Brain microvascular endothelial cell (primary cell): ENCODE data around the gene SPOCK3.
"Not testable (repeated sequence)": the region's sequence is repeated elsewhere in the genome, so short reads cannot be mapped to it uniquely, and the experiment has no call there.

Experiments
- DNase-seq: peaks from one replicate; pipeline ENCODE4 v3.0.0-alpha.2; 2020
- H3K27ac ChIP-seq: fragments of 250-450 bp; sonication (Bioruptor Pico); 2 replicates; pipeline ENCODE4 v1.5.1; 2020; ENCODE audit warnings: mild to moderate bottlenecking, moderate library complexity
- H3K27me3 ChIP-seq: fragments of 250-450 bp; sonication (Bioruptor Pico); replicated peaks from 2 replicates; pipeline ENCODE4 v1.5.1; 2020; ENCODE audit warnings: mild to moderate bottlenecking
- H3K36me3 ChIP-seq: fragments of 250-450 bp; sonication (Bioruptor Pico); replicated peaks from 2 replicates; pipeline ENCODE4 v1.5.1; 2020; ENCODE audit warnings: mild to moderate bottlenecking
- H3K4me3 ChIP-seq: 2 replicates; pipeline ENCODE4 v1.5.1; 2011; ENCODE audit warnings: low read depth, mild to moderate bottlenecking, control low read depth, low read length, moderate library complexity
- in situ Hi-C: cut with HindIII; loops from 2 replicates; pipeline ENCODE4 v1.10.0; 2017; ENCODE audit warnings: low sequenced_read_pairs, low pct_ligation_motif_present
- TF ChIP-seq, protein P1 (sequence below): IDR thresholded peaks from 2 replicates; pipeline ENCODE4 v1.5.1; 2011; ENCODE audit warnings: low read depth, mild to moderate bottlenecking, moderate library complexity, low read length, control low read depth, inconsistent platforms; ENCODE audit errors: missing control alignments

Gene SPOCK3

DNA sequence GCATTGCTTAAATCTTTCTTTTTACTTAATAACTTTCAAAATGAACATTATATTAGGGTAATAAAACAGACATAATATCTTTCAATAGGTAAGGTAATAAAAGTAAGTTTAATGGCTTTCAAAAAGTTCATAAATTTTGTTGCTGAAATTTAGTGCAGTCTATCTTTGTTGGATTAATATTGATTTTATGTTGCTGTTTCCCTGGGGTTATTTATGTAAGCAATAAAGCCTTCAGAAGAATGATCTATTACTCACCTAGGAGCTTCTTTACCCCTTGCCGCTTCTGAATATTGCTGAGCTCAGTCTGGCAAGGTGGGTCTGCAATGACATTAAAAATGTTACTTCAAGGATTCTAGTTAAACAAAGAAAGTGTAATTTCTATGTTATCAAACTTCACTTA is 492.6 kb downstream of the SPOCK3 start:
- in situ Hi-C loops: no loop called here
- H3K4me3 ChIP-seq: no peak overlapping the region
- H3K27me3 ChIP-seq: no peaks in the 10 kb centered on the region
- TF ChIP-seq, protein P1, sequence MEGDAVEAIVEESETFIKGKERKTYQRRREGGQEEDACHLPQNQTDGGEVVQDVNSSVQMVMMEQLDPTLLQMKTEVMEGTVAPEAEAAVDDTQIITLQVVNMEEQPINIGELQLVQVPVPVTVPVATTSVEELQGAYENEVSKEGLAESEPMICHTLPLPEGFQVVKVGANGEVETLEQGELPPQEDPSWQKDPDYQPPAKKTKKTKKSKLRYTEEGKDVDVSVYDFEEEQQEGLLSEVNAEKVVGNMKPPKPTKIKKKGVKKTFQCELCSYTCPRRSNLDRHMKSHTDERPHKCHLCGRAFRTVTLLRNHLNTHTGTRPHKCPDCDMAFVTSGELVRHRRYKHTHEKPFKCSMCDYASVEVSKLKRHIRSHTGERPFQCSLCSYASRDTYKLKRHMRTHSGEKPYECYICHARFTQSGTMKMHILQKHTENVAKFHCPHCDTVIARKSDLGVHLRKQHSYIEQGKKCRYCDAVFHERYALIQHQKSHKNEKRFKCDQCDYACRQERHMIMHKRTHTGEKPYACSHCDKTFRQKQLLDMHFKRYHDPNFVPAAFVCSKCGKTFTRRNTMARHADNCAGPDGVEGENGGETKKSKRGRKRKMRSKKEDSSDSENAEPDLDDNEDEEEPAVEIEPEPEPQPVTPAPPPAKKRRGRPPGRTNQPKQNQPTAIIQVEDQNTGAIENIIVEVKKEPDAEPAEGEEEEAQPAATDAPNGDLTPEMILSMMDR: no peak
- no peak for DNase-seq
- H3K36me3 ChIP-seq: no peaks in the 10 kb centered on the region
- no peak overlapping the region for H3K27ac ChIP-seq

DNA sequence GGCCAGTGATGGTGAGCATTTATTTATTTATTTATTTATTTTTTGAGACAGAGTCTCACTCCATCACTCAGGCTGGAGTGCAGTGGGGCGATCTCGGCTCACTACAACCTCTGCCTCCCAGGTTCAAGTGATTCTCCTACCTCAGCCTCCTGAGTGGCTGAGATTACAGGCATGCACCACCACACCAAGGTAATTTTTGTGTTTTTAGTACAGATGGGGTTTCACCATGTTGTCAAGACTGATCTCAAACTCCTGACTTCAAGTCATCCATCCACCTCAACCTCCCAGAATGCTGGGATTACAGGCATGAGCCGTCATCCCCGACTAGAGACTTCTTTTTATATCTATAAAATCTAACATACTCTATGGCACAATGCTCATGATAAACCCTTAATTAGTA is 495.1 kb downstream of the SPOCK3 start:
- H3K27me3 ChIP-seq, H3K36me3 ChIP-seq, in situ Hi-C loops, H3K4me3 ChIP-seq, DNase-seq, H3K27ac ChIP-seq: not testable (repeated sequence)

DNA sequence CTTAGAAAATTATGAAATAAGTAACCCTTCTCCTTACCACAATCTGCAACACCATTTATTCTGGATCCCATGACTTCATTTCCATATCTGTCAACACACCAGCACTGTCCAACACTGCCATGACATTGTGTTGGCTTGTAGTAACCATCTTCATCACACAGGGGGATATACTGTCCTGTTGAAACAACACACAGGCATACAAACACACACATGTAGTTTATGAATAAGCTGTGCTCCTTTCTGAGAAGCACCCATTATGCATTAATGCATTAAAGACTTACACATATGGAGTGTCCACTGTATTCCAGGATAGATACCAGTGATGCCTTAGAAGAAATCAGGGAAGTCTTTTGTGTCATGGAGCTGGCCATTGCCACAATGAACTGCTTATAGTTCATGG is 496.9 kb downstream of the SPOCK3 start:
- TF ChIP-seq, protein P1: no peak
- Histone ChIP-seq H3K27ac (no peak overlapping the region), H3K36me3 (no peaks in the 10 kb centered on the region), H3K27me3 (no peaks in the 10 kb centered on the region), H3K4me3 (no peak overlapping the region)
- in situ Hi-C loops: no loop called here
- no peak for DNase-seq

DNA sequence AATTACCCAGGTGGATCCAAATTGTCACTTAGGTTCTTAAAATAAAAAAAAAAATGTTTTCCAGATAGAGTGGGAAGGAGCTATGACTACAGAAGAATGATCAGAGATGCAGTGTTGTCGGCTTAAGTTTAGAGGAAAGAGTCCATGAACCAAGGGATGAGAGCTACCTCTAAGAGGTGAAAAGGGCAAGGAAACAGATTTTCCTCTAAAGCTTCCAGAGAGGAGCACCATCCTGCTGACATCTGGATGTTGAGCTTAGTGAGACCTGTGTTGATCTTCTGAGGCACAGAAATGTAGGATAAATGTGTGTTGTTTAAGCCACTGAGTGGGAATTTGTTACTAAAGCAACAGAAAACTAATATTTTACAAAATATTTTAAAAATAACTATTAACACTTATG is 498.7 kb downstream of the SPOCK3 start:
- no peak overlapping the region for H3K27ac ChIP-seq
- in situ Hi-C loops: no loop called here
- TF ChIP-seq, protein P1: no peak
- H3K36me3 ChIP-seq: no peaks in the 10 kb centered on the region
- no peak for DNase-seq
- no peaks in the 10 kb centered on the region for H3K27me3 ChIP-seq
- H3K4me3 ChIP-seq: no peak overlapping the region

DNA sequence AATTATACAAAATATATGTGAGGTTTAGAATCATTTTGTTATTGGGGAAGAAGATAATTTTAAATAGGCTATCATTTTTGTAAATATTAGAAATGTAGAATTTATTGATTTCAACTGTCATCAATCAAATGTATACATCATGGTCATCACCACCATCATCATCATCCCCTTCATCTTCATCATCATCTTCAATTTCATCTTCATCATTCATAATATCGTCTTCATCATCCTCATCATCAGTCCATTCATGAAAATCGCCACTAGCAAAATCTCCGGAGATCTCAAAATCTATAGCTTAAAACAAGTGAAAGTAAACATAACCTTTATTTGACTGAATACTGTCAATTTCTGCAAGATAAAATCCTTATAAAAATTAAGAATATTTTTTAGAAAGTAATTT is 499.5 kb downstream of the SPOCK3 start:
- H3K27ac ChIP-seq: no peak overlapping the region
- TF ChIP-seq, protein P1: no peak
- no peaks in the 10 kb centered on the region for H3K36me3 ChIP-seq
- H3K4me3 ChIP-seq: no peak overlapping the region
- DNase-seq: no peak
- in situ Hi-C loops: no loop called here
- H3K27me3 ChIP-seq: no peaks in the 10 kb centered on the region

DNA sequence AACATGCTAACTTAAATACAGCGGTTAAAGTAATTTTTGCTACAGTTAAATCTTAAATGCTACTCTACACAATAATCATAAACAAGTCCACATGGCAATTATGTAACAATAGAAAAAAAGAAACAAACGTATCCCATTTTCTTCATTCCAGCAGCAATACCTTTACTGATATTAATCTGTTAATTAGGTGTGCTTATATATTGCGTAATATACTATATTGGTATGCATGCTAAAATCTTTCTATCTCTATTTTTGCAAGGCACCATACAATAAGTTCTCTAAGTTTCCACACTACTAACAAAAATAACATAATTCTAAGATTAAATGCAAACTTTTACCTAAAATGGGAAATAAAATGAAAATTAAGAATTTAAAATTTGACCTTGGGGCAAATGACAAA is 500.6 kb downstream of the SPOCK3 start:
- H3K4me3 ChIP-seq: no peak overlapping the region
- in situ Hi-C loops: no loop called here
- H3K36me3 ChIP-seq: no peaks in the 10 kb centered on the region
- DNase-seq: no peak
- no peaks in the 10 kb centered on the region for H3K27me3 ChIP-seq
- TF ChIP-seq, protein P1: no peak
- H3K27ac ChIP-seq: no peak overlapping the region
